Ascending aorta (tissue), 2 donors: ENCODE data around the gene TSPAN1. TPM values are rescaled to one million over a fixed set of nuclear protein-coding genes. Genes with fewer than 3 reads are reported as not detected.

ENCODE experiments used
- DNase-seq, 2 donors: peaks; one replicate each; pipeline ENCODE4 v3.0.0-alpha.2; 2019; ENCODE audit warnings: low spot score in 2 of 2
- H3K27ac ChIP-seq, 2 donors: fragments of 200-600 bp; sonication (generic); one replicate each; pipeline ENCODE4 v1.5.1; 2016 to 2017; ENCODE audit warnings: mild to moderate bottlenecking in 1 of 2
- H3K27me3 ChIP-seq: fragments of 200-600 bp; sonication (generic); one replicate; pipeline ENCODE4 v1.5.1; 2017
- H3K36me3 ChIP-seq, 2 donors: fragments of 200-600 bp; sonication (generic); one replicate each; pipeline ENCODE4 v1.5.1; 2016
- H3K4me1 ChIP-seq, 2 donors: fragments of 200-600 bp; sonication (generic); one replicate each; pipeline ENCODE4 v1.5.1; 2016 to 2017; ENCODE audit warnings: mild to moderate bottlenecking in 1 of 2
- H3K4me3 ChIP-seq, 2 donors: fragments of 200-600 bp; sonication (generic); one replicate each; pipeline ENCODE4 v1.5.1; 2016 to 2017; ENCODE audit warnings: mild to moderate bottlenecking in 1 of 2
- H3K9me3 ChIP-seq, 2 donors: fragments of 200-600 bp; sonication (generic); one replicate each; pipeline ENCODE4 v1.5.1; 2016
- intact Hi-C: fragments of 100-400 bp; cut with DNase I; formaldehyde crosslinking; loops from one replicate; pipeline ENCODE4 v1.15.1; 2023
- total RNA-seq: library from RNA; depleted of rRNA; stranded (reverse); fragments of >200 nt; gene quantifications from one replicate; pipeline ENCODE4 v1.1.0, GENCODE V29; 2016
- TF ChIP-seq, protein P1 (sequence below), 3 experiments: fragments of 200-600 bp in 2 of 3; fragments of 450-650 bp in 1 of 3; sonication (generic) in 2 of 3; IDR thresholded peaks; one replicate each; pipeline ENCODE4 v1.5.1; 2016 to 2019; ENCODE audit warnings: antibody characterized with exemption in 3 of 3, mild to moderate bottlenecking in 1 of 3, moderate library complexity in 1 of 3

TSPAN1 gene
- total RNA-seq, 1 donor from 2014 or later: 8.9 TPM

DNA sequence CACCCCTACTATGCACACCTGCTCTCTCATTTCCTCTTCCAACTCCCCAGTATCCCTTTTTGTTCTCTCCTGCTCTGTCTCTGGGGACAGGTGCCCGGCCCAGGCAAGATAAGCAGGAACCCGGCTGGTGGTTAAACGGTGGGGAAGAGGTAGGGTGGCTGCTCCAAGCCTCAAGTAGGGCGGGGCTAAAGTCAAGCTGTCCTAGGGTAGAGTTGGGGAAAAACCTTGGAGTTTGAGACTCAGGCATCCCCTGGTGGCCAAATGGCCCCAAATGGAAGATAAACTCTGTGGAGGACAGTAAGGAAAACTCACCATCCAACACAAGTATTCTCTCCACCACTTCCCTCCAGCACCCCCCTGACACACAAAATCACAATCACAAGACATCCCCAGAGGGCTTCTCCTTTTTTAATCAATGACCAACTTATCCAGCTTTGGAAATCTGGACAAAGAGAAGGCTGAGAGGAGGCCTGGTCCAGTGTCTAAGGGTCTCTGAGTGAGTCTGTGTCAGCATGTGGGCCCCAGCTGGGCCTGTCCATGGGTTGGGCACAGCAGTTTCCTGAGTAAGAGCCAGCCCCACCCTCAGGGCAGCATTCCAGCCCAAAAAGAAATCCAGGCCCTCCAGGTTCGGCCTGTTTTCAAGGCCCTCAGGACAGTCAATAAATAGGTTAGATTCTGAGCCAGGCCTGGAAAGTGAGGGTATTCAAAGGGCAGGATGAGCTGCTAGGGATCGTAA lies 13.6 kb downstream of the TSPAN1 start:
- Histone ChIP-seq H3K27me3 (no peaks in the 10 kb centered on the region), H3K36me3 (peaks cover 32 to 43% of the 10 kb centered on the region in 2 donors), H3K4me1 (peaks cover 3 to 7% of the 10 kb centered on the region in 2 donors), H3K27ac (peak overlapping the region; percentile 23 to 46), H3K9me3 (no peaks in the 10 kb centered on the region), H3K4me3 (no peak overlapping the region)
- no peak for DNase-seq
- intact Hi-C loops: no loop called here
- TF ChIP-seq, protein P1, sequence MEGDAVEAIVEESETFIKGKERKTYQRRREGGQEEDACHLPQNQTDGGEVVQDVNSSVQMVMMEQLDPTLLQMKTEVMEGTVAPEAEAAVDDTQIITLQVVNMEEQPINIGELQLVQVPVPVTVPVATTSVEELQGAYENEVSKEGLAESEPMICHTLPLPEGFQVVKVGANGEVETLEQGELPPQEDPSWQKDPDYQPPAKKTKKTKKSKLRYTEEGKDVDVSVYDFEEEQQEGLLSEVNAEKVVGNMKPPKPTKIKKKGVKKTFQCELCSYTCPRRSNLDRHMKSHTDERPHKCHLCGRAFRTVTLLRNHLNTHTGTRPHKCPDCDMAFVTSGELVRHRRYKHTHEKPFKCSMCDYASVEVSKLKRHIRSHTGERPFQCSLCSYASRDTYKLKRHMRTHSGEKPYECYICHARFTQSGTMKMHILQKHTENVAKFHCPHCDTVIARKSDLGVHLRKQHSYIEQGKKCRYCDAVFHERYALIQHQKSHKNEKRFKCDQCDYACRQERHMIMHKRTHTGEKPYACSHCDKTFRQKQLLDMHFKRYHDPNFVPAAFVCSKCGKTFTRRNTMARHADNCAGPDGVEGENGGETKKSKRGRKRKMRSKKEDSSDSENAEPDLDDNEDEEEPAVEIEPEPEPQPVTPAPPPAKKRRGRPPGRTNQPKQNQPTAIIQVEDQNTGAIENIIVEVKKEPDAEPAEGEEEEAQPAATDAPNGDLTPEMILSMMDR (IDR thresholded peaks at IDR 0.05): no peak

DNA sequence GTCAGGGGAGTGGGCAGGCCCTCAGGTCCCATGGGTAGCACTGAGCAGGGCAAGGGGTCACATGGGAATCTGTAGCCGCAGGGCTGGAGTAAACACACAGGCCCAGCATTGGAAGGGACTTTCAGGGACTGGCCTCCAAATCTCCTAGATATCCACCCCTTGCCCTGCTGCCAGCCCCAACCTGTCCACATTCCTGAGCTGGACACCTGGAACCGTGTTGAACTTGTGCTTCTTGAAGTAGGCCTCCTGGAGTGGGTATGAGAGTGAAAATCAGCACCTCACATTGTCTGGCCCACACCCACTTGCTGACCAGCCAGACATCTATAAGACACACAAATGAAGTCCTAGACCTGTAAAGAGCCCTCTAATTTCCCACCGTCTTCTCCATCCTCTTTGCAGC lies 15.7 kb downstream of the TSPAN1 start:
- H3K27me3 ChIP-seq: no peaks in the 10 kb centered on the region
- H3K9me3 ChIP-seq: no peaks in the 10 kb centered on the region
- H3K36me3 ChIP-seq: peaks cover 41 to 63% of the 10 kb centered on the region in 2 donors
- H3K27ac ChIP-seq: peak overlapping the region; percentile 18 to 65
- H3K4me1 ChIP-seq: no peaks in the 10 kb centered on the region
- no peak for DNase-seq
- TF ChIP-seq, protein P1 (IDR thresholded peaks at IDR 0.05): no peak
- intact Hi-C loops: no loop called here
- H3K4me3 ChIP-seq: no peak overlapping the region

- H3K36me3 ChIP-seq: peaks cover 47 to 68% of the 10 kb centered on the region in 2 donors
- no peaks in the 10 kb centered on the region for H3K27me3 ChIP-seq
- no peak for DNase-seq
- TF ChIP-seq, protein P1 (IDR thresholded peaks at IDR 0.05): no peak
- no peak overlapping the region for H3K4me3 ChIP-seq
- intact Hi-C loops: no loop called here
- H3K4me1 ChIP-seq: no peaks in the 10 kb centered on the region
- no peaks in the 10 kb centered on the region for H3K9me3 ChIP-seq
- peak overlapping the region; percentile 18 to 65 for H3K27ac ChIP-seq
Measured at GRCh38 chr1:46191033-46191701, 16.3 kb downstream of the TSPAN1 start.

DNA sequence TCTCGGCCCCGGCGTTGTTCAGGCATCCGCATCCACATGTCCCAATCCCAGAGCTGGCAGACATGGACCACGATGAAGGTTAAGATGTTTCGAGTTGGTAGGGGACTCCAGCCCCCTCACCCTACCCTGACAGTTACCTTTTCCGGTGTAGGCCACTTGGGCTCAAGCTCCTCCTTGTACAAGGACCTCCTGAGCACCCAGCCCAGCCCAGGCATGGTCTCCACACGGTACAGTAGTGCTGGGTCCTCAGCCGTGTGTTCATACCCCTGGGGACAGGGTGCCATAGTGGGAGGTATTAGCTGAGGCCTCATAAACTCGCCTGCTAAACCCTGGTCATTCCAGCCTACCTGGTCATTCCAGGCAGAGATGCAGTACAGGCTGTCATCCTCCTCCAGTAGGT lies 17.3 kb downstream of the TSPAN1 start:
- Histone ChIP-seq H3K4me1 (peaks cover 0 to 7% of the 10 kb centered on the region in 2 donors), H3K36me3 (peaks cover 47 to 66% of the 10 kb centered on the region in 2 donors), H3K27me3 (no peaks in the 10 kb centered on the region), H3K4me3 (no peak overlapping the region), H3K9me3 (no peaks in the 10 kb centered on the region), H3K27ac (no peak overlapping the region)
- intact Hi-C loops: no loop called here
- no peak for DNase-seq
- TF ChIP-seq, protein P1 (IDR thresholded peaks at IDR 0.05): no peak

GRCh38 chr1:46193285-46193684 lies 18.4 kb downstream of the TSPAN1 start:
- Histone ChIP-seq H3K4me1 (peaks cover 0 to 13% of the 10 kb centered on the region in 2 donors), H3K4me3 (no peak overlapping the region), H3K36me3 (peaks cover 47 to 62% of the 10 kb centered on the region in 2 donors), H3K9me3 (no peaks in the 10 kb centered on the region), H3K27ac (no peak overlapping the region), H3K27me3 (no peaks in the 10 kb centered on the region)
- intact Hi-C loops: no loop called here
- DNase-seq: no peak
- TF ChIP-seq, protein P1 (IDR thresholded peaks at IDR 0.05): no peak
